Measurements from ENCODE around the gene SEC14L3. TPM values are rescaled to one million over a fixed set of nuclear protein-coding genes. Genes with fewer than 3 reads are reported as not detected.

SEC14L3 gene
- total and polyA plus RNA-seq, 2 of the 13 experiments (the other 11 are each of a cell fraction or from before 2014, with no cell fraction given) = not detected

DNA sequence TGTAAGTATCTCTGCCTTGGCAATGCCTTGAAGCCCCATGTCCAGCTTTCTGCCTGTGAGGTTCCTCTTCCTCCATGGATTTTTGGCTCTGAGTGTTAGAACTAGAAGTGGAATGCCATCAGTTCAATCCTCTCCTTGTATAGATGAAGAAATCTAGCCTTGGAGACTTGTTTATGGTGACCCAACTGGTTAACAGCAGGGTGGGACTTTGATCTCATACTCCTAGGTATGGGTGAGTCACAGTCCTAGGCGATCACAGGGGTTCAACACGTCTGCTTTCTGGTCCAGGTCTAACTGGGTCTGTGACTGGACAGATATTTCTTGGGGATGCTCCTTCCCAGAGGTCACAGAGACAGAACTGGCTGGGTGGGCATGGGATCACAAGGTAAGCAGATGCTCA is 55.4 kb downstream of the SEC14L3 start (continued):
- no peak for TF ChIP-seq ZNF615 (CRISPR knock-in tag; IDR thresholded peaks at IDR 0.05; ENCODE audit: borderline replicate concordance)
- TF ChIP-seq ZNF720 (CRISPR knock-in tag; IDR thresholded peaks at IDR 0.05) = no peak
- TF ChIP-seq ZNF7 (CRISPR knock-in tag; IDR thresholded peaks at IDR 0.05) = no peak
- no peak for TF ChIP-seq SATB2 (CRISPR knock-in tag; IDR thresholded peaks at IDR 0.05)
- no peak for TF ChIP-seq ATF6 (CRISPR knock-in tag; conservative IDR thresholded peaks at IDR 0.05)
- TF ChIP-seq ZFY (CRISPR knock-in tag; IDR thresholded peaks at IDR 0.05) = no peak
- no peak for TF ChIP-seq ZNF263 (CRISPR knock-in tag; IDR thresholded peaks at IDR 0.05)
- TF ChIP-seq ARHGAP35 (CRISPR knock-in tag; IDR thresholded peaks at IDR 0.05; ENCODE audit: borderline replicate concordance) = no peak
- no peak for TF ChIP-seq FOXO4 (CRISPR knock-in tag; conservative IDR thresholded peaks at IDR 0.05)
- TF ChIP-seq RBM22 (optimal IDR thresholded peaks at IDR 0.05; ENCODE audit: low read length) = no peak
- no peak for TF ChIP-seq NR2F2 (IDR thresholded peaks at IDR 0.05; ENCODE audit: borderline replicate concordance, low read depth)
- 0 out of 2 replicates have a peak, but pooled peaks have one; percentile 32 for TF ChIP-seq ZNF350 (CRISPR knock-in tag; IDR thresholded peaks at IDR 0.05; ENCODE audit: borderline replicate concordance, low read depth)
- TF ChIP-seq, protein P1, sequence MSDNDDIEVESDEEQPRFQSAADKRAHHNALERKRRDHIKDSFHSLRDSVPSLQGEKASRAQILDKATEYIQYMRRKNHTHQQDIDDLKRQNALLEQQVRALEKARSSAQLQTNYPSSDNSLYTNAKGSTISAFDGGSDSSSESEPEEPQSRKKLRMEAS (IDR thresholded peaks at IDR 0.05) = no peak
- TF ChIP-seq, protein P2, sequence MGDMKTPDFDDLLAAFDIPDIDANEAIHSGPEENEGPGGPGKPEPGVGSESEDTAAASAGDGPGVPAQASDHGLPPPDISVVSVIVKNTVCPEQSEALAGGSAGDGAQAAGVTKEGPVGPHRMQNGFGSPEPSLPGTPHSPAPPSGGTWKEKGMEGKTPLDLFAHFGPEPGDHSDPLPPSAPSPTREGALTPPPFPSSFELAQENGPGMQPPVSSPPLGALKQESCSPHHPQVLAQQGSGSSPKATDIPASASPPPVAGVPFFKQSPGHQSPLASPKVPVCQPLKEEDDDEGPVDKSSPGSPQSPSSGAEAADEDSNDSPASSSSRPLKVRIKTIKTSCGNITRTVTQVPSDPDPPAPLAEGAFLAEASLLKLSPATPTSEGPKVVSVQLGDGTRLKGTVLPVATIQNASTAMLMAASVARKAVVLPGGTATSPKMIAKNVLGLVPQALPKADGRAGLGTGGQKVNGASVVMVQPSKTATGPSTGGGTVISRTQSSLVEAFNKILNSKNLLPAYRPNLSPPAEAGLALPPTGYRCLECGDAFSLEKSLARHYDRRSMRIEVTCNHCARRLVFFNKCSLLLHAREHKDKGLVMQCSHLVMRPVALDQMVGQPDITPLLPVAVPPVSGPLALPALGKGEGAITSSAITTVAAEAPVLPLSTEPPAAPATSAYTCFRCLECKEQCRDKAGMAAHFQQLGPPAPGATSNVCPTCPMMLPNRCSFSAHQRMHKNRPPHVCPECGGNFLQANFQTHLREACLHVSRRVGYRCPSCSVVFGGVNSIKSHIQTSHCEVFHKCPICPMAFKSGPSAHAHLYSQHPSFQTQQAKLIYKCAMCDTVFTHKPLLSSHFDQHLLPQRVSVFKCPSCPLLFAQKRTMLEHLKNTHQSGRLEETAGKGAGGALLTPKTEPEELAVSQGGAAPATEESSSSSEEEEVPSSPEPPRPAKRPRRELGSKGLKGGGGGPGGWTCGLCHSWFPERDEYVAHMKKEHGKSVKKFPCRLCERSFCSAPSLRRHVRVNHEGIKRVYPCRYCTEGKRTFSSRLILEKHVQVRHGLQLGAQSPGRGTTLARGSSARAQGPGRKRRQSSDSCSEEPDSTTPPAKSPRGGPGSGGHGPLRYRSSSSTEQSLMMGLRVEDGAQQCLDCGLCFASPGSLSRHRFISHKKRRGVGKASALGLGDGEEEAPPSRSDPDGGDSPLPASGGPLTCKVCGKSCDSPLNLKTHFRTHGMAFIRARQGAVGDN (CRISPR knock-in tag; IDR thresholded peaks at IDR 0.05) = no peak
- no peak for TF ChIP-seq ZNF207 (IDR thresholded peaks at IDR 0.05; ENCODE audit: borderline replicate concordance)
- TF ChIP-seq, protein P3, sequence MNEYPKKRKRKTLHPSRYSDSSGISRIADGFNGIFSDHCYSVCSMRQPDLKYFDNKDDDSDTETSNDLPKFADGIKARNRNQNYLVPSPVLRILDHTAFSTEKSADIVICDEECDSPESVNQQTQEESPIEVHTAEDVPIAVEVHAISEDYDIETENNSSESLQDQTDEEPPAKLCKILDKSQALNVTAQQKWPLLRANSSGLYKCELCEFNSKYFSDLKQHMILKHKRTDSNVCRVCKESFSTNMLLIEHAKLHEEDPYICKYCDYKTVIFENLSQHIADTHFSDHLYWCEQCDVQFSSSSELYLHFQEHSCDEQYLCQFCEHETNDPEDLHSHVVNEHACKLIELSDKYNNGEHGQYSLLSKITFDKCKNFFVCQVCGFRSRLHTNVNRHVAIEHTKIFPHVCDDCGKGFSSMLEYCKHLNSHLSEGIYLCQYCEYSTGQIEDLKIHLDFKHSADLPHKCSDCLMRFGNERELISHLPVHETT (CRISPR knock-in tag; conservative IDR thresholded peaks at IDR 0.05) = no peak
- no peak for TF ChIP-seq ERF (CRISPR knock-in tag; IDR thresholded peaks at IDR 0.05)
- TF ChIP-seq, protein P4, sequence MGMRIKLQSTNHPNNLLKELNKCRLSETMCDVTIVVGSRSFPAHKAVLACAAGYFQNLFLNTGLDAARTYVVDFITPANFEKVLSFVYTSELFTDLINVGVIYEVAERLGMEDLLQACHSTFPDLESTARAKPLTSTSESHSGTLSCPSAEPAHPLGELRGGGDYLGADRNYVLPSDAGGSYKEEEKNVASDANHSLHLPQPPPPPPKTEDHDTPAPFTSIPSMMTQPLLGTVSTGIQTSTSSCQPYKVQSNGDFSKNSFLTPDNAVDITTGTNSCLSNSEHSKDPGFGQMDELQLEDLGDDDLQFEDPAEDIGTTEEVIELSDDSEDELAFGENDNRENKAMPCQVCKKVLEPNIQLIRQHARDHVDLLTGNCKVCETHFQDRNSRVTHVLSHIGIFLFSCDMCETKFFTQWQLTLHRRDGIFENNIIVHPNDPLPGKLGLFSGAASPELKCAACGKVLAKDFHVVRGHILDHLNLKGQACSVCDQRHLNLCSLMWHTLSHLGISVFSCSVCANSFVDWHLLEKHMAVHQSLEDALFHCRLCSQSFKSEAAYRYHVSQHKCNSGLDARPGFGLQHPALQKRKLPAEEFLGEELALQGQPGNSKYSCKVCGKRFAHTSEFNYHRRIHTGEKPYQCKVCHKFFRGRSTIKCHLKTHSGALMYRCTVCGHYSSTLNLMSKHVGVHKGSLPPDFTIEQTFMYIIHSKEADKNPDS (CRISPR knock-in tag; IDR thresholded peaks at IDR 0.05) = peak; percentile 75; the same call in 1 of the 2 replicates
- TF ChIP-seq ZNF563 (CRISPR knock-in tag; IDR thresholded peaks at IDR 0.05) = no peak
- no peak for TF ChIP-seq GABPA (IDR thresholded peaks at IDR 0.05; ENCODE audit: low read depth, low read length)
- TF ChIP-seq GABPA (CRISPR knock-in tag; IDR thresholded peaks at IDR 0.05; ENCODE audit: low read depth) = no peak

All from HepG2 (cell line).